Tongue (tissue), 2 donors: ENCODE data around the gene LYSET. TPM values are rescaled to one million over a fixed set of nuclear protein-coding genes. Genes with fewer than 3 reads are reported as not detected.
"Not testable (repeated sequence)": the region's sequence is repeated elsewhere in the genome, so short reads cannot be mapped to it uniquely, and the experiment has no call there.

ENCODE experiments used
- DNase-seq: peaks from one replicate; pipeline ENCODE4 v3.0.0-alpha.2; 2015
- total RNA-seq: library from RNA; depleted of rRNA; stranded (reverse); fragments of >200 nt; gene quantifications from one replicate; pipeline ENCODE4 v1.2.3, GENCODE V29; 2014

LYSET gene
- total RNA-seq, 1 donor from 2014 or later: 14.2 TPM

- not testable (repeated sequence) for DNase-seq
Observed at GRCh38 chr14:93168610-93169009, 16.5 kb upstream of the LYSET start.

- not testable (repeated sequence) for DNase-seq
Observed at GRCh38 chr14:93169619-93170018, 15.5 kb upstream of the LYSET start.

GRCh38 chr14:93170141-93170540, 15.0 kb upstream of the LYSET start:
- not testable (repeated sequence) for DNase-seq

GRCh38 chr14:93171376-93171775, 13.7 kb upstream of the LYSET start:
- DNase-seq: no peak

GRCh38 chr14:93173943-93174395, 11.1 kb upstream of the LYSET start:
- peak; percentile 6 for DNase-seq

- not testable (repeated sequence) for DNase-seq
Observed at GRCh38 chr14:93174731-93175130, 10.4 kb upstream of the LYSET start.

GRCh38 chr14:93175492-93175891, 9.6 kb upstream of the LYSET start:
- DNase-seq: no peak

- DNase-seq: no peak
Observed at GRCh38 chr14:93183596-93184317, 1.4 kb upstream of the LYSET start.

GRCh38 chr14:93185349-93185720, 218 bp downstream of the LYSET start:
- no peak for DNase-seq

GRCh38 chr14:93186466-93186865, 1.3 kb downstream of the LYSET start:
- DNase-seq: no peak

GRCh38 chr14:93186956-93187355, 1.8 kb downstream of the LYSET start:
- DNase-seq: no peak

GRCh38 chr14:93195316-93195999, 10.3 kb downstream of the LYSET start:
- DNase-seq: no peak

- no peak for DNase-seq
Observed at GRCh38 chr14:93199031-93199430, 13.9 kb downstream of the LYSET start.

GRCh38 chr14:93200553-93200952, 15.4 kb downstream of the LYSET start:
- no peak for DNase-seq

GRCh38 chr14:93201155-93201704, 16.1 kb downstream of the LYSET start:
- no peak for DNase-seq

- peak; percentile 99 for DNase-seq
Observed at GRCh38 chr14:93206793-93207467, 21.8 kb downstream of the LYSET start, which contains the start of the genes GON7 and UBR7. GON7 (minus strand) TSS chr14:93207065; CDS start chr14:93207037, 28 bp downstream. UBR7 (plus strand) TSS chr14:93207256; CDS start chr14:93207292, 36 bp downstream.

GRCh38 chr14:93207468-93208308, 22.6 kb downstream of the LYSET start:
- peak; percentile 78 for DNase-seq

GRCh38 chr14:93212432-93212831, 27.3 kb downstream of the LYSET start:
- no peak for DNase-seq

- no peak for DNase-seq
Observed at GRCh38 chr14:93214598-93214997, 29.5 kb downstream of the LYSET start.

GRCh38 chr14:93219103-93219726, 34.1 kb downstream of the LYSET start:
- DNase-seq: peak; percentile 69

GRCh38 chr14:93220509-93220908, 35.4 kb downstream of the LYSET start:
- DNase-seq: no peak
